ENCODE results near the gene KANK4.

GRCh38 chr1:62285984-62286785, 33.0 kb downstream of the KANK4 start:
- no peak for TF ChIP-seq EZH2 (IDR thresholded peaks at IDR 0.05; ENCODE audit: borderline replicate concordance, low read depth, low read length, severe bottlenecking)
- no peak for TF ChIP-seq CTCF (IDR thresholded peaks at IDR 0.05; ENCODE audit: borderline replicate concordance, extremely low read depth, low read length, poor library complexity, severe bottlenecking)
